ENCODE data around the gene HMGA1.

The HMGA1 gene

GRCh38 chr6:34280216-34280615, 43.5 kb downstream of the HMGA1 start:
- Mint-ChIP-seq H3K36me3 (peaks cover 21% of the 10 kb centered on the region), H3K4me3 (no peak overlapping the region), H3K4me1 (ENCODE audit: low read depth) (peaks cover 3% of the 10 kb centered on the region), H3K27me3 (no peaks in the 10 kb centered on the region), H3K27ac (no peak overlapping the region), H3K9me3 (ENCODE audit: low read depth) (no peaks in the 10 kb centered on the region)

- peaks cover 28% of the 10 kb centered on the region for H3K36me3 Mint-ChIP-seq
- H3K27ac Mint-ChIP-seq: no peak overlapping the region
- H3K9me3 Mint-ChIP-seq (ENCODE audit: low read depth): no peaks in the 10 kb centered on the region
- peaks cover 1% of the 10 kb centered on the region for H3K4me1 Mint-ChIP-seq (ENCODE audit: low read depth)
- no peaks in the 10 kb centered on the region for H3K27me3 Mint-ChIP-seq
- H3K4me3 Mint-ChIP-seq: no peak overlapping the region
Observed at GRCh38 chr6:34281702-34282334, 45.1 kb downstream of the HMGA1 start.

DNA sequence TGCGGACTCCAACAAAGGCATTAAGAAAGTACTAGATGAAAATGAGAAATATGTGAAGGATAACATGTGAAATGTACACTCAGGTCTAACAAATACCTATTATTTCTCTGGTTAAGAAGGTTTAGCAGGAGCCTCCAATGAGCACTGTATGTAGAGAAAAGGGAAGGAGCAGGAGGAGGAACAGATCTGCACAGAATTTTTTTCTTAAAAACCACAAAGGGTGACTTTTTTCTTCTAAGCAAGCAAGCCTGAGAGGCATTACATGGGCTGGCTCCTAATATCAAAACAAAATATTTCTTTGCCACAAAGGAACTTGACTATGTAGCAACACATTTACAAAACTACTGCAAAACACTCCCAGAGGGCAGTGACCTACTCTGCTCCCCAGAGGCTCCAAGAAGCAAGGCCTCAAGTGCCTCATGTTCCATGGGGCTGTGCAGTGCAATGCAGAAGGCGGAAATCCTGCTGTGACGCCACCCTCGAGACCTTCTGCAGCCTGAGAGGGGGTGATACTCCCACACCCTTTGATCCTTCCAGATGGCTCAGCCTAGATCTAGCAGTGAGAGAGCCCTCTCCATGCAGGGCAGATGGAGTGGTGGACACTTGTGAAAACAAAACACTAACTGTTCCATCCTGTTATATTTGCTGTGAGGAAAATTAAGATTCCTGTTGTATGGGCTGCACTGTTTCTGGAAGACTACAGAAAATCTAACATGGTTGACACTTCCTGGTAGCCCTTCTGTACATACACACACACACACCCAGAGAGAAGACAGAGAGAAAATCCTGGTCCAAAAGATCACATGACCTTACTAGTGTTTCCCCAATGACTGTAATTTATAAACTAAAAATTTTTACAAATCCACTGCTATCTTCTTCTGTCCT, 48.1 kb downstream of the HMGA1 start:
- Mint-ChIP-seq H3K27me3 (no peaks in the 10 kb centered on the region), H3K36me3 (peaks cover 21% of the 10 kb centered on the region), H3K27ac (no peak overlapping the region), H3K4me3 (no peak overlapping the region), H3K4me1 (ENCODE audit: low read depth) (peaks cover 9% of the 10 kb centered on the region), H3K9me3 (ENCODE audit: low read depth) (no peaks in the 10 kb centered on the region)

DNA sequence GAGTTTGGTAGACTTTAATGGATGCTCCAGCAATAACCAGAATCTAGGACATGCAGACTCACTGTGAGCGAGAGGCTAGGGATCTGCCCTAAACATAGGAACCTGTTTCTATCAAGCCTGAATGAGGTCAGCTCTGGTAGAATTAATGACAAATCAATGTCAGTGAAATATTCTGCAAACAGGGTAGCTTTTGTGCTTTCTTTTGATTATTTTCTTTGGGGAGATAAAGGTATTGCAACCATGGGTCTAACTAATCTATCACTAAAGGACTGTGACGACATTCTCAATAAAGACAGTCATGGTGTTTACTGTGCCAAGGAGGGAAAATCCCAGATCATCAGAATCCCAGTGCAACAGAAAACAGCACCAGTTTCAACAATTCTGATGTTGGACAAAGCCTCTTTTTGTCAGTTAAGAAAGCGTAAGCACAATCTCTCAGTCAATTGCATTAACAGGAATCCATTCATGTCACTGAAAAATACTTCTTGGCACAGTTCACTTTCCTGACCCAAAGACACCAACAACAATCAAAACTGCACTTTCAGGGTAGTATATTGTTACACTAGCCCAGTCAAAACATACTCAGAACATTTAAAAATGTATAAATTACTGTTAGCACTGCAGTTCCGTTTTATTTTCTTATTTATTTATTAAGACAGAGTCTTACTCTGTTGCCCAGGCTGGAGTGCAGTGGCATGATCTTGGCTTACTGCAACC, 48.9 kb downstream of the HMGA1 start:
- Mint-ChIP-seq H3K4me1 (ENCODE audit: low read depth) (peaks cover 9% of the 10 kb centered on the region), H3K4me3 (no peak overlapping the region), H3K36me3 (peaks cover 18% of the 10 kb centered on the region), H3K9me3 (ENCODE audit: low read depth) (no peaks in the 10 kb centered on the region), H3K27me3 (no peaks in the 10 kb centered on the region), H3K27ac (no peak overlapping the region)

DNA sequence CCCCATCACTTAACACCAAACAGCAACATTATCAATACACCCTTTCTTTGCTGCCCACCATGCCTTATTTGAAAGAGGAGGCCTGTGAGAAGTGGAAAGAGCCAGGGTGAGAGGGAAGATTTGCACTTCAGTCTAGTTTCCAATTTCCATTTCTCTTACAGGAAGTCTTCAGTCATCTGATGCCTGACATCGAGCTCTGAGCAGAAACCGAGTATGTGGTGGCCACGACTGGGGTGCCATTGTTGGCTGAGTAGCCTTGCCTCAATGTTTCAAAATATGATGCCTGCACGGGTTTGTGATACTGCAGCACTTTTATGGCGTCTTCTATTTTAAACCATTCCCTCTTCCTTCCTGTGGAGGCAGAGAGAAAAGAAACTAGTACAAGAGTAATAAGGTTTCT, 51.9 kb downstream of the HMGA1 start:
- H3K27ac Mint-ChIP-seq: no peak overlapping the region

DNA sequence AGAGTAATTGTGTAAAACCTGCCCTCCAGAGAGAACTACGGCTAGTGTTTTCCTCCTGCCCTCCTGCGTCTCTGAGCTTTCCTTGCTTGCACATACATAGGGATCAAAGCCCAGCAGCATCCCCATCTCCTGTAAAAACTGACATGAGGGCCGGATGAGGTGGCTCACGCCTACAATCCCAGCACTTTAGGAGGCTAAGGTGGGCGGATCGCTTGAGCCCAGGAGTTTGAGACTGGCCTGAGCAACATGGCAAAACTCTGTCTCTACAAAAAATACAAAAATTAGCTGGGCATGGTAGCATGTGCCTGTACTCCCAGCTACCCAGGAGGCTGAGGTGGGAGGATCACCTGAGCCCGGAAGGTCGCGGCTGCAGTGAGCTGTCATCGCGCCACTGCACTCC, 52.5 kb downstream of the HMGA1 start:
- Mint-ChIP-seq H3K4me1 (ENCODE audit: low read depth) (peaks cover 9% of the 10 kb centered on the region), H3K9me3 (ENCODE audit: low read depth) (no peaks in the 10 kb centered on the region), H3K27ac (no peak overlapping the region), H3K36me3 (peaks cover 21% of the 10 kb centered on the region), H3K4me3 (no peak overlapping the region), H3K27me3 (no peaks in the 10 kb centered on the region)

More for the DNA sequence above, 51.9 kb downstream of the HMGA1 start:
- Mint-ChIP-seq H3K36me3 (peaks cover 25% of the 10 kb centered on the region), H3K27me3 (no peaks in the 10 kb centered on the region), H3K4me3 (no peak overlapping the region), H3K4me1 (ENCODE audit: low read depth) (peaks cover 9% of the 10 kb centered on the region), H3K9me3 (ENCODE audit: low read depth) (no peaks in the 10 kb centered on the region)

GRCh38 chr6:34292954-34293353, 56.3 kb downstream of the HMGA1 start:
- Mint-ChIP-seq H3K36me3 (peaks cover 10% of the 10 kb centered on the region), H3K4me3 (no peak overlapping the region), H3K9me3 (ENCODE audit: low read depth) (no peaks in the 10 kb centered on the region), H3K4me1 (ENCODE audit: low read depth) (peaks cover 15% of the 10 kb centered on the region), H3K27ac (no peak overlapping the region), H3K27me3 (no peaks in the 10 kb centered on the region)

DNA sequence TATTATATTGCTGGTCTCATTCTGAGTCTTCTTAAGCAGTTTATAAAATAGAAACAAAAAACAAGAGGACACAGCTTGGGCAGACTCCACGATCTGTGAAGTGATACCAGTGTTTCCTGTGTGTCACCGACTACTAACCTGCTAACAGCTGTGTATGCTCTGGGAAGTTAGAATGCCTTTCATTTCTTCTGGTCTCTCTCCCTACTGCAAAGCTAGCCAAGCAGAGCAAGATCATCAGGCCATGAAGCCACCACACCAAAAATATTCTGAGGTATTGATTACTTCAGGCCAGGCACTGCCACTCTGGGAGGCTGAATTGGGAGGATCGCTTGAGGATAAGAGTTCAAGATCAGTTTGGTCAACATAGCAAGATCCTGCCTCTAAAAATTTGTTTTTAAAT, 59.0 kb downstream of the HMGA1 start:
- Mint-ChIP-seq H3K9me3 (ENCODE audit: low read depth) (no peaks in the 10 kb centered on the region), H3K27ac (no peak overlapping the region), H3K36me3 (peaks cover 10% of the 10 kb centered on the region), H3K4me3 (no peak overlapping the region), H3K27me3 (no peaks in the 10 kb centered on the region), H3K4me1 (ENCODE audit: low read depth) (peaks cover 7% of the 10 kb centered on the region)
